HepG2 (cell line): ENCODE results near the gene PLXDC2. TPM values are rescaled to one million over a fixed set of nuclear protein-coding genes. Genes with fewer than 3 reads are reported as not detected.

Source experiments
- ATAC-seq: fragments of 200-7000 bp; cut with Tn5 transposase; 3 replicates; pipeline ENCODE4 v1.9.1; 2020; ENCODE audit warnings: mild to moderate bottlenecking, moderate library complexity
- BruUV-seq: library from RNA; stranded (reverse); fragments of 400-500 nt; replicated peaks from 2 replicates; lab custom pipeline; 2021; lab: Mats Ljungman, UMichigan
- CTCF ChIA-PET: fragments of 300-600 bp; formaldehyde crosslinking; extraction: SDS; loops from one replicate; lab custom pipeline; 2021; ENCODE audit warnings: low total read pairs, inconsistent platforms, low intra/inter-chr PET ratio; lab: Yijun Ruan, JAX
- POLR2A ChIA-PET: fragments of 350-600 bp; sonication (Branson Sonifier 250); formaldehyde crosslinking; loops from one replicate; lab custom pipeline; 2020; ENCODE audit warnings: antibody characterized with exemption, inconsistent platforms; lab: Yijun Ruan, JAX
- DNase-seq: peaks from one replicate; pipeline ENCODE4 v3.0.0-alpha.2; 2015; ENCODE audit warnings: low spot score
- FAIRE-seq: peaks from 3 replicates; lab custom pipeline; 2011; peaks lifted over from hg19 to GRCh38; lab: Jason Lieb, UNC
- H2AFZ ChIP-seq: one replicate; pipeline ENCODE4 v1.6.1; 2011; ENCODE audit warnings: low read length, inconsistent platforms
- H3K27ac ChIP-seq: fragments of 300-600 bp; 3 replicates; pipeline ENCODE4 v1.8.0; 2011; ENCODE audit warnings: mixed run types, mild to moderate bottlenecking, mixed read lengths, low read length, inconsistent platforms; ENCODE audit not compliant: insufficient read depth; ENCODE audit errors: extremely low read length
- H3K27me3 ChIP-seq, 2 experiments: fragments of 200-600 bp in 1 of 2; 2 replicates in 1 of 2; 3 replicates in 1 of 2; pipeline versions ENCODE4 v1.6.0 to v1.8.0; 2011; ENCODE audit warnings: low read length in 2 of 2, mild to moderate bottlenecking in 2 of 2, moderate library complexity in 2 of 2, inconsistent platforms in 1 of 2; ENCODE audit not compliant: insufficient read depth in 2 of 2, control insufficient read depth in 1 of 2
- H3K36me3 ChIP-seq, 2 experiments: fragments of 200-600 bp in 1 of 2; replicated peaks in 1 of 2; 2 replicates in 1 of 2; 3 replicates in 1 of 2; pipeline versions ENCODE4 v1.5.1 to v1.8.0; 2011; ENCODE audit warnings: low read length in 2 of 2, inconsistent platforms in 1 of 2; ENCODE audit not compliant: insufficient read depth in 2 of 2, control insufficient read depth in 1 of 2
- H3K4me1 ChIP-seq: 2 replicates; pipeline ENCODE4 v1.5.1; 2012; ENCODE audit warnings: low read length, inconsistent platforms; ENCODE audit not compliant: insufficient read depth
- H3K4me2 ChIP-seq: 2 replicates; pipeline ENCODE4 v1.6.0; 2011; ENCODE audit warnings: low read depth, low read length, inconsistent platforms
- H3K4me3 ChIP-seq, 3 experiments: fragments of 200-600 bp in 1 of 3; sonication (generic), shearing (Covaris generic) in 1 of 3; replicated peaks in 1 of 3; 2 replicates each; pipeline ENCODE4 v1.5.1; 2011 to 2016; ENCODE audit warnings: low read length in 3 of 3, inconsistent platforms in 2 of 3, low read depth in 2 of 3, mild to moderate bottlenecking in 2 of 3, control low read depth in 1 of 3, mixed read lengths in 1 of 3; ENCODE audit not compliant: insufficient read depth in 1 of 3
- H3K79me2 ChIP-seq: one replicate; pipeline ENCODE4 v1.6.1; 2011; ENCODE audit warnings: low read length, inconsistent platforms; ENCODE audit not compliant: insufficient read depth
- H3K9ac ChIP-seq: 2 replicates; pipeline ENCODE4 v1.6.0; 2011; ENCODE audit warnings: mild to moderate bottlenecking, low read depth, low read length, inconsistent platforms; ENCODE audit not compliant: insufficient read depth
- H3K9me3 ChIP-seq: 2 replicates; pipeline ENCODE4 v1.5.1; 2012; ENCODE audit warnings: mild to moderate bottlenecking, low read length
- H4K20me1 ChIP-seq: 2 replicates; pipeline ENCODE4 v1.6.0; 2011; ENCODE audit warnings: inconsistent platforms, mild to moderate bottlenecking, low read length, moderate library complexity; ENCODE audit not compliant: insufficient read depth
- ETV5 ChIP-seq: IDR thresholded peaks from 2 replicates; pipeline ENCODE4 v1.6.1; 2018; ENCODE audit warnings: missing biosample characterization, missing genetic modification reagents, inconsistent platforms, borderline replicate concordance
- GMEB2 ChIP-seq: IDR thresholded peaks from 2 replicates; pipeline ENCODE4 v1.6.1; 2016; ENCODE audit warnings: missing biosample characterization, missing genetic modification reagents, low read depth
- TGIF2 ChIP-seq: IDR thresholded peaks from 2 replicates; pipeline ENCODE4 v1.6.1; 2016; ENCODE audit warnings: control low read depth, missing compliant biosample characterization
- ZFP90 ChIP-seq: sonication (generic); formaldehyde crosslinking; IDR thresholded peaks from 2 replicates; pipeline ENCODE4 v1.8.0; 2022; ENCODE audit warnings: missing genetic modification reagents, mild to moderate bottlenecking, inconsistent platforms, borderline replicate concordance
- ZNF503 ChIP-seq: sonication (generic); formaldehyde crosslinking; IDR thresholded peaks from 2 replicates; pipeline ENCODE4 v1.4.0; 2020; ENCODE audit warnings: missing genetic modification reagents
- ZNF589 ChIP-seq: sonication (generic); formaldehyde crosslinking; conservative IDR thresholded peaks from 2 replicates; pipeline ENCODE4 v1.8.0; 2022; ENCODE audit warnings: mild to moderate bottlenecking, moderate library complexity, missing genetic modification reagents
- WGBS: methylation state at CpG from one replicate; pipeline ENCODE4 v1.1.6; 2017; ENCODE audit warnings: low lambda C conversion rate; 5-methylcytosine and 5-hydroxymethylcytosine counted together
- in situ Hi-C: cut with HindIII; loops from 2 replicates; pipeline ENCODE4 v1.10.0; 2017; ENCODE audit warnings: low pct_unique_long_range_greater_than_20kb; ENCODE audit not compliant: extremely low pct_ligation_motif_present
- intact Hi-C: fragments of 100-400 bp; cut with micrococcal nuclease; formaldehyde crosslinking; loops from one replicate; pipeline ENCODE4 v1.10.0; 2022; ENCODE audit not compliant: unreplicated experiment
- polyA plus RNA-seq, 8 experiments: library from polyadenylated mRNA; depleted of rRNA in 3 of 8; stranded (reverse) in 7 of 8; unstranded in 1 of 8; fragments of >200 nt; fragmentation: Illumina TruSeq in 4 of 8; extraction: Trizol in 4 of 8; gene quantifications; 2 replicates each; pipeline versions ENCODE4 v1.2.1 to v1.2.3, GENCODE V29; 2011 to 2016; ENCODE audit warnings: low read depth in 4 of 8, missing spikeins in 1 of 8, mixed read lengths in 1 of 8; ENCODE audit not compliant: insufficient read depth in 1 of 8
- total RNA-seq, 5 experiments: library from RNA; depleted of rRNA; stranded (reverse); fragments of >200 nt; fragmentation: Illumina TruSeq; extraction: Trizol; gene quantifications; 2 replicates each; pipeline ENCODE4 v1.2.3, GENCODE V29; 2016; ENCODE audit warnings: low read depth in 1 of 5
- TF ChIP-seq, protein P1 (sequence below): sonication (generic); formaldehyde crosslinking; conservative IDR thresholded peaks from 2 replicates; pipeline ENCODE4 v1.8.0; 2022; ENCODE audit warnings: mild to moderate bottlenecking, moderate library complexity, missing genetic modification reagents
- TF ChIP-seq, protein P2 (sequence below): sonication (generic); formaldehyde crosslinking; IDR thresholded peaks from 2 replicates; pipeline ENCODE4 v1.8.0; 2022; ENCODE audit warnings: missing genetic modification reagents, mild to moderate bottlenecking, borderline replicate concordance

PLXDC2 gene
- total and polyA plus RNA-seq, 2 of the 13 experiments (the other 11 are each of a cell fraction or from before 2014, with no cell fraction given), result 2.1 to 2.4 TPM

GRCh38 chr10:20256969-20257368 lies 440.7 kb downstream of the PLXDC2 start:
- Histone ChIP-seq H3K4me3 (no peak overlapping the region), H2AFZ (no peak overlapping the region)
- CTCF ChIA-PET, result no interaction called here
- BruUV-seq, result no TSS peak
- TF ChIP-seq, protein P1, sequence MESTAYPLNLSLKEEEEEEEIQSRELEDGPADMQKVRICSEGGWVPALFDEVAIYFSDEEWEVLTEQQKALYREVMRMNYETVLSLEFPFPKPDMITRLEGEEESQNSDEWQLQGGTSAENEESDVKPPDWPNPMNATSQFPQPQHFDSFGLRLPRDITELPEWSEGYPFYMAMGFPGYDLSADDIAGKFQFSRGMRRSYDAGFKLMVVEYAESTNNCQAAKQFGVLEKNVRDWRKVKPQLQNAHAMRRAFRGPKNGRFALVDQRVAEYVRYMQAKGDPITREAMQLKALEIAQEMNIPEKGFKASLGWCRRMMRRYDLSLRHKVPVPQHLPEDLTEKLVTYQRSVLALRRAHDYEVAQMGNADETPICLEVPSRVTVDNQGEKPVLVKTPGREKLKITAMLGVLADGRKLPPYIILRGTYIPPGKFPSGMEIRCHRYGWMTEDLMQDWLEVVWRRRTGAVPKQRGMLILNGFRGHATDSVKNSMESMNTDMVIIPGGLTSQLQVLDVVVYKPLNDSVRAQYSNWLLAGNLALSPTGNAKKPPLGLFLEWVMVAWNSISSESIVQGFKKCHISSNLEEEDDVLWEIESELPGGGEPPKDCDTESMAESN (CRISPR knock-in tag), result no peak
- TF ChIP-seq ZNF503 (no peak), ETV5 (CRISPR knock-in tag) (no peak), ZNF589 (no peak), ZFP90 (no peak), TGIF2 (no peak), GMEB2 (CRISPR knock-in tag) (no peak)
- TF ChIP-seq, protein P2, sequence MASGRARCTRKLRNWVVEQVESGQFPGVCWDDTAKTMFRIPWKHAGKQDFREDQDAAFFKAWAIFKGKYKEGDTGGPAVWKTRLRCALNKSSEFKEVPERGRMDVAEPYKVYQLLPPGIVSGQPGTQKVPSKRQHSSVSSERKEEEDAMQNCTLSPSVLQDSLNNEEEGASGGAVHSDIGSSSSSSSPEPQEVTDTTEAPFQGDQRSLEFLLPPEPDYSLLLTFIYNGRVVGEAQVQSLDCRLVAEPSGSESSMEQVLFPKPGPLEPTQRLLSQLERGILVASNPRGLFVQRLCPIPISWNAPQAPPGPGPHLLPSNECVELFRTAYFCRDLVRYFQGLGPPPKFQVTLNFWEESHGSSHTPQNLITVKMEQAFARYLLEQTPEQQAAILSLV, result no peak
- TF ChIP-seq, all 625 proteins: peak for 0
- Histone ChIP-seq H3K9me3 (peaks cover 19% of the 10 kb centered on the region), H3K4me2 (no peak overlapping the region), H3K9ac (no peak overlapping the region), H4K20me1 (no peaks in the 10 kb centered on the region), H3K4me1 (no peaks in the 10 kb centered on the region), H3K27me3 (no peaks in the 10 kb centered on the region), H3K36me3 (no peaks in the 10 kb centered on the region), H3K79me2 (no peaks in the 10 kb centered on the region), H3K27ac (no peak overlapping the region)
- in situ Hi-C loops (no loop called here), intact Hi-C loops (no loop called here)
- DNase-seq (no peak), ATAC-seq (no peak), FAIRE-seq (no peak)
- WGBS, result 47% methylated on average over 2 of the region's 2 CpGs
- POLR2A ChIA-PET, result no interaction called here
